Fibroblast of lung (primary cell): ENCODE measurements around the gene LATS1. TPM values are rescaled to one million over a fixed set of nuclear protein-coding genes. Genes with fewer than 3 reads are reported as not detected.

ENCODE experiments used
- DNase-seq, 2 donors: peaks; one replicate each; pipeline versions ENCODE4 v3.0.0 to v3.0.0-alpha.2; 2010; ENCODE audit warnings: low read depth in 2 of 2
- H2AFZ ChIP-seq: 2 replicates; pipeline ENCODE4 v1.5.1; 2012; ENCODE audit warnings: low read length, control low read depth, inconsistent platforms
- H3K27ac ChIP-seq: 2 replicates; pipeline ENCODE4 v1.5.1; 2011; ENCODE audit warnings: low read length, control low read depth; ENCODE audit not compliant: insufficient read depth
- H3K27me3 ChIP-seq: 2 replicates; pipeline ENCODE4 v1.5.1; 2011; ENCODE audit warnings: mild to moderate bottlenecking, low read length; ENCODE audit not compliant: control insufficient read depth, insufficient read depth
- H3K36me3 ChIP-seq: 2 replicates; pipeline ENCODE4 v1.5.1; 2011; ENCODE audit warnings: low read length; ENCODE audit not compliant: control insufficient read depth, insufficient read depth
- H3K4me1 ChIP-seq: 2 replicates; pipeline ENCODE4 v1.5.1; 2011; ENCODE audit warnings: low read length; ENCODE audit not compliant: control insufficient read depth, insufficient read depth; ENCODE audit errors: extremely low read depth
- H3K4me2 ChIP-seq: 2 replicates; pipeline ENCODE4 v1.5.1; 2011; ENCODE audit warnings: low read length, control low read depth; ENCODE audit not compliant: insufficient read depth; ENCODE audit errors: extremely low read depth
- H3K4me3 ChIP-seq, 4 experiments: fragments of 200-600 bp in 1 of 4; sonication (generic) in 1 of 4; replicated peaks in 1 of 4; 2 replicates each; pipeline ENCODE4 v1.5.1; 2011 to 2016; ENCODE audit warnings: low read length in 4 of 4, low read depth in 3 of 4, mild to moderate bottlenecking in 3 of 4, control low read depth in 2 of 4, inconsistent platforms in 1 of 4, mixed read lengths in 1 of 4; ENCODE audit not compliant: insufficient read depth in 1 of 4; ENCODE audit errors: control extremely low read depth in 1 of 4
- H3K79me2 ChIP-seq: 2 replicates; pipeline ENCODE4 v1.5.1; 2012; ENCODE audit warnings: mild to moderate bottlenecking, low read length, inconsistent platforms; ENCODE audit not compliant: control insufficient read depth, insufficient read depth
- H3K9ac ChIP-seq: 2 replicates; pipeline ENCODE4 v1.5.1; 2011; ENCODE audit warnings: mild to moderate bottlenecking, low read length, control low read depth; ENCODE audit not compliant: insufficient read depth
- H3K9me3 ChIP-seq: 2 replicates; pipeline ENCODE4 v1.5.1; 2012; ENCODE audit warnings: low read depth, low read length; ENCODE audit not compliant: control insufficient read depth, insufficient read depth
- H4K20me1 ChIP-seq: 2 replicates; pipeline ENCODE4 v1.5.1; 2011; ENCODE audit warnings: low read length; ENCODE audit not compliant: control insufficient read depth, insufficient read depth; ENCODE audit errors: extremely low read depth
- EZH2 ChIP-seq: IDR thresholded peaks from 2 replicates; pipeline ENCODE4 v1.5.1; 2012; ENCODE audit warnings: low read length, control low read depth, mild to moderate bottlenecking; ENCODE audit errors: missing control alignments
- polyA minus RNA-seq: library from RNA; depleted of rRNA, polyadenylated mRNA; stranded (reverse); fragments of >200 nt; gene quantifications from 2 replicates; pipeline ENCODE4 v1.2.3, GENCODE V29; 2011; ENCODE audit warnings: low replicate concordance
- polyA plus RNA-seq, 2 donors: library from polyadenylated mRNA; depleted of rRNA in 1 of 2; stranded (reverse) in 1 of 2; unstranded in 1 of 2; fragments of >200 nt; gene quantifications; 2 replicates each; pipeline ENCODE4 v1.2.1, GENCODE V29; 2011 to 2012; ENCODE audit warnings: missing spikeins in 1 of 2
- total RNA-seq: library from RNA; depleted of rRNA; stranded (reverse); fragments of >200 nt; gene quantifications from 2 replicates; pipeline ENCODE4 v1.2.1, GENCODE V29; 2014
- TF ChIP-seq, protein P1 (sequence below), 2 donors: IDR thresholded peaks in 1 of 2; conservative IDR thresholded peaks in 1 of 2; 1 replicate in 1 of 2; 2 replicates in 1 of 2; pipeline ENCODE4 v1.5.1; 2011 to 2012; ENCODE audit warnings: low read length in 2 of 2, control low read depth in 1 of 2, inconsistent platforms in 1 of 2, low read depth in 1 of 2, mild to moderate bottlenecking in 1 of 2

The LATS1 gene
- 7.4 and 8.6 TPM in 2 replicates for total RNA-seq
- polyA plus RNA-seq: 14.5 and 20.3 TPM in 2 replicates
- 6.3 and 9.9 TPM in 2 replicates for polyA plus RNA-seq (2012)
- polyA minus RNA-seq: 13.4 and 16.3 TPM in 2 replicates

DNA sequence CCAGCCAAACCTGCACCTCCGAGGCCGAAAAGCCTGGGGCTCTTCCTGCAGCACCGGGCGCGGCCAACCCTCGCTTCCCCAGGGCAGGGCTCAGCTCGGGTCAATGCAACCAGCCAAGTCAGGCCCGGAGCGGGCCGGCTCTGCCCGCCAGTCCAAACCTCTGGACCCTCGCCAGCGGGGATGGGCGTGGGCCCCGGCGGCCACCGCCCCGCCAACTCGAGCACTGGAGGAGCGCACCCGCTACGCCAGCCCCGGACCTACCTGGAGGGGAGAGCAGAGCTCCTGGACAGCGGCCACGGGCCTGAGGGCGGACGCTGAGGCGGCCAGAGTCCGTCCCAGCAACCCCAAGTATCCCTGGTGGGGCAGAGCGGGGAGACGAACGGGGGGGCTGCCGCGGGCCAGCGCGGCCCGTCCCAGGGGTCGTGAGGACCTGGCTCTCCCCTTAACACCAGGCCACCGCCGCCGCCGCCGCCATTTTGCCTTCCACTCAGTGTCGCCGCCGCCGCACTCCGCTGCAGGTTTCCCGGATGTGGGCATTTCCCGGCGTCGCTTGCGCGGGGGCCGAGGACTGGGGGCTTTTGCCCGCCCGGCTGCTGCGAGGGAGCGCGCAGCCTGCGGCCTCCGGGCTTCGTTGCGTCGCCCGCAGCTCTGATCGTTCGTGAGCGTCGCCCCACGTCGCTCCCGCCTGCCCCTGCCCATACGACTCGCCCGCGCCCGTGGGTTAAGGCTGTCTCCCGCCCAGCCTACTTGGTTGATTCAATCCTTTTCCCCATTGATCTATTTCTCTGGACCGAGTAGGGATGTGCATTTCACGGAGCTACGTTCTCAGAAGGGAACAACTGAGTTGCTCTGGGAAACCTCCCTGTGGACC is at the start of gene LATS1:
Gene LATS1 (minus strand): TSS at position 514 of the 871 bp plus-strand sequence. CDS start 15,975 bp downstream, outside the sequence.
- TF ChIP-seq, protein P1, sequence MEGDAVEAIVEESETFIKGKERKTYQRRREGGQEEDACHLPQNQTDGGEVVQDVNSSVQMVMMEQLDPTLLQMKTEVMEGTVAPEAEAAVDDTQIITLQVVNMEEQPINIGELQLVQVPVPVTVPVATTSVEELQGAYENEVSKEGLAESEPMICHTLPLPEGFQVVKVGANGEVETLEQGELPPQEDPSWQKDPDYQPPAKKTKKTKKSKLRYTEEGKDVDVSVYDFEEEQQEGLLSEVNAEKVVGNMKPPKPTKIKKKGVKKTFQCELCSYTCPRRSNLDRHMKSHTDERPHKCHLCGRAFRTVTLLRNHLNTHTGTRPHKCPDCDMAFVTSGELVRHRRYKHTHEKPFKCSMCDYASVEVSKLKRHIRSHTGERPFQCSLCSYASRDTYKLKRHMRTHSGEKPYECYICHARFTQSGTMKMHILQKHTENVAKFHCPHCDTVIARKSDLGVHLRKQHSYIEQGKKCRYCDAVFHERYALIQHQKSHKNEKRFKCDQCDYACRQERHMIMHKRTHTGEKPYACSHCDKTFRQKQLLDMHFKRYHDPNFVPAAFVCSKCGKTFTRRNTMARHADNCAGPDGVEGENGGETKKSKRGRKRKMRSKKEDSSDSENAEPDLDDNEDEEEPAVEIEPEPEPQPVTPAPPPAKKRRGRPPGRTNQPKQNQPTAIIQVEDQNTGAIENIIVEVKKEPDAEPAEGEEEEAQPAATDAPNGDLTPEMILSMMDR (conservative IDR thresholded peaks at IDR 0.05 in 1 of 2, IDR thresholded peaks at IDR 0.05 in 1 of 2; ENCODE audit: low read depth in 1 of 2, low read length in 2 of 2): no peak
- Histone ChIP-seq H3K4me1 (no peaks in the 10 kb centered on the region), H3K36me3 (no peaks in the 10 kb centered on the region), H4K20me1 (no peaks in the 10 kb centered on the region), H2AFZ (peak within 1 kb of the TSS; percentile 95), H3K4me2 (peak within 1 kb of the TSS; percentile 97), H3K4me3 (peak within 1 kb of the TSS; percentile 44 to 99 (median 86)), H3K27me3 (no peaks in the 10 kb centered on the region), H3K9me3 (no peaks in the 10 kb centered on the region), H3K79me2 (peaks cover 50% of the 10 kb centered on the region), H3K9ac (peak within 1 kb of the TSS; percentile 98), H3K27ac (peak within 1 kb of the TSS; percentile 93)
- DNase-seq: peak; percentile 83 to 85

DNA sequence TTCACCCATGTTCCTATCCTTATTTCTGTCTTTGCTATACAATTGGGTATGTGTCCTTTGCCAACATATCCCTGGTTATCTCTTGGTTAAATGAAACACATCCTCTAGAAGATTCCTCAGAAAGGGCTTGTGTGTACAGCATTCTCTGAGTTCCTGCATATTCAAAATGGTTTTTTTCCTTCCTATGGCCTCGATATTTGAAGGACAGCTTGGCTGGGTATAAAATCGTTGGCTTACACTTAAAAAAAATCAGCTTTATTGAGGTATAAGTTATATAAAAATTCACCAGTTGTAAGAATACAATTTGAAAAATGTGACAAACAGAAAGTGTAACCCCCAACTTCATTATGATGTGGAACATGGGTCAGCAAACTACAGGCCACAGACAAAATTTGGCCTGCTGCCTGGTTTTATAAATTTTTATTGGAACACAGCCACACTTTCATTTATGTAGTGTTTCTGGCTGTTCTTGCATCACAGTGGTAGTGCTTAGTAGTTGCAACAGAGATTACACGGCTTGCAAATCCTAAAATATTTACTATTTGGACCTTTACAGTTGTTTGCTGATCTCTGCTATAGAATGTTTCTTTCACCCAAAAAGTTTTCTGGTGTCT is 48.4 kb upstream of the LATS1 start:
- H3K27ac ChIP-seq: no peak overlapping the region
- no peaks in the 10 kb centered on the region for H3K9me3 ChIP-seq
- peaks cover 58% of the 10 kb centered on the region for H3K79me2 ChIP-seq
- no peak overlapping the region for H2AFZ ChIP-seq
- DNase-seq: peak; percentile 56 to 98
- H3K4me2 ChIP-seq: no peak overlapping the region
- H3K4me3 ChIP-seq: no peak overlapping the region
- H3K4me1 ChIP-seq: no peaks in the 10 kb centered on the region
- H4K20me1 ChIP-seq: no peaks in the 10 kb centered on the region
- H3K36me3 ChIP-seq: no peaks in the 10 kb centered on the region
- no peak for TF ChIP-seq EZH2
- no peak overlapping the region for H3K9ac ChIP-seq
- no peaks in the 10 kb centered on the region for H3K27me3 ChIP-seq

DNA sequence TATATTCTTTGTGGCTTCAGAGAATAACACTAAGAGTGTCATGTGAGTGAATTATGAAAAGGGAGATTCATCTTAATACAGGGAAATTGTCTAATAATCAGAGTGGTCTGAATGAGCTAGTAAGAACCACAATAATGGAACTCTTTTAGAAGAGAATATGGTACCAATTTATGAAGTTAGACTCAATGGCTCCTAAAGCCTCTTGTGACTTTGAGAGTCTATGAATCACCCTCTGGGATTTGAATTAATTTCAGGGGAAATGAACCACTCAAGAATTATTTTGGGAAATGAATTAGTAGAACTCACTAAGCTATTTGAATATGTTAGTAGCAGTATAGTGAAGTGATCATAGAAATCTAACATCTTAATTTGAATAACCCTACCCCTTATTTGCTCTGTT is 46.0 kb upstream of the LATS1 start:
- DNase-seq: peak in 1 of 2 donors; percentile 17
- TF ChIP-seq EZH2: no peak

More for the DNA sequence above, 46.0 kb upstream of the LATS1 start:
- Histone ChIP-seq H3K9ac (no peak overlapping the region), H3K27me3 (no peaks in the 10 kb centered on the region), H4K20me1 (no peaks in the 10 kb centered on the region), H3K27ac (no peak overlapping the region), H2AFZ (no peak overlapping the region), H3K4me1 (no peaks in the 10 kb centered on the region), H3K4me2 (no peak overlapping the region), H3K36me3 (no peaks in the 10 kb centered on the region), H3K4me3 (no peak overlapping the region), H3K79me2 (peaks cover 63% of the 10 kb centered on the region), H3K9me3 (no peaks in the 10 kb centered on the region)
